ENCODE measurements around the gene ZBTB7B. TPM values are rescaled to one million over a fixed set of nuclear protein-coding genes. Genes with fewer than 3 reads are reported as not detected.

ZBTB7B gene
- total RNA-seq, 1 donor from 2014 or later = 83.1 TPM

GRCh38 chr1:154969860-154970452, 32.6 kb upstream of the ZBTB7B start:
- TF ChIP-seq CTCF (IDR thresholded peaks at IDR 0.05) = no peak
- peaks cover 22 to 35% of the 10 kb centered on the region in 2 donors for H3K4me1 ChIP-seq
- no peak for DNase-seq (ENCODE audit: low spot score in 2 of 2)
- H3K27ac ChIP-seq = peak overlapping the region; percentile 95 to 99
- peaks cover 30 to 39% of the 10 kb centered on the region in 2 donors for H3K36me3 ChIP-seq
- H3K27me3 ChIP-seq = no peaks in the 10 kb centered on the region
- intact Hi-C loops (cut with DNase I) = loop anchor here (1.0 to 2.0 kb wide), 2 partner anchors 8 to 13 kb away; partner anchors contain the start of gene PBXIP1
- H3K4me3 ChIP-seq = peak overlapping the region; percentile 61 to 82
- H3K9me3 ChIP-seq = no peaks in the 10 kb centered on the region

- H3K27me3 ChIP-seq = no peaks in the 10 kb centered on the region
- peak within 1 kb of the TSS; percentile 61 to 82 for H3K4me3 ChIP-seq
- H3K9me3 ChIP-seq = no peaks in the 10 kb centered on the region
- H3K27ac ChIP-seq = peak within 1 kb of the TSS; percentile 95 to 99
- DNase-seq (ENCODE audit: low spot score in 2 of 2) = peak; percentile 80 to 97
- TF ChIP-seq CTCF (IDR thresholded peaks at IDR 0.05) = no peak
- intact Hi-C loops (cut with DNase I) = loop anchor here (1.0 to 2.0 kb wide), 2 partner anchors 8 to 14 kb away; partner anchors contain the start of gene PBXIP1
- peaks cover 22 to 35% of the 10 kb centered on the region in 2 donors for H3K4me1 ChIP-seq
- H3K36me3 ChIP-seq = peaks cover 23 to 30% of the 10 kb centered on the region in 2 donors
These were observed 31.8 kb upstream of the ZBTB7B start, which contains the start of gene SHC1 for GRCh38 chr1:154970631-154971340. Gene SHC1, minus strand, starts transcription at chr1:154970747. Its CDS starts 221 bp downstream, at chr1:154970526.

- intact Hi-C loops (cut with DNase I) = loop anchor here (2.0 kb wide), 1 partner anchor 15 kb away; the partner anchor contains the start of gene PBXIP1
- Histone ChIP-seq H3K4me1 (peaks cover 22 to 35% of the 10 kb centered on the region in 2 donors), H3K4me3 (peak overlapping the region; percentile 61 to 82), H3K27ac (peak overlapping the region; percentile 95 to 99), H3K9me3 (no peaks in the 10 kb centered on the region), H3K27me3 (no peaks in the 10 kb centered on the region), H3K36me3 (peaks cover 17 to 23% of the 10 kb centered on the region in 2 donors)
- TF ChIP-seq CTCF (IDR thresholded peaks at IDR 0.05) = no peak
- peak in 1 of 2 donors; percentile 87 for DNase-seq (ENCODE audit: low spot score in 2 of 2)
These were observed 31.1 kb upstream of the ZBTB7B start for GRCh38 chr1:154971341-154971998.

GRCh38 chr1:154972213-154972516, 30.4 kb upstream of the ZBTB7B start:
- Histone ChIP-seq H3K27ac (peak overlapping the region; percentile 95 to 99), H3K36me3 (peaks cover 12 to 16% of the 10 kb centered on the region in 2 donors), H3K4me1 (peaks cover 22 to 35% of the 10 kb centered on the region in 2 donors), H3K4me3 (peak overlapping the region; percentile 61 to 82), H3K27me3 (no peaks in the 10 kb centered on the region), H3K9me3 (no peaks in the 10 kb centered on the region)
- no peak for TF ChIP-seq CTCF (IDR thresholded peaks at IDR 0.05)
- no peak for DNase-seq (ENCODE audit: low spot score in 2 of 2)
- intact Hi-C loops (cut with DNase I) = loop anchor here (1.0 kb wide), 1 partner anchor 35 kb away; no protein-coding TSS in a partner anchor

- no peaks in the 10 kb centered on the region for H3K9me3 ChIP-seq
- peaks cover 22 to 35% of the 10 kb centered on the region in 2 donors for H3K4me1 ChIP-seq
- peak overlapping the region; percentile 95 to 99 for H3K27ac ChIP-seq
- H3K4me3 ChIP-seq = peak overlapping the region; percentile 61 to 82
- no peaks in the 10 kb centered on the region for H3K27me3 ChIP-seq
- DNase-seq (ENCODE audit: low spot score in 2 of 2) = peak; percentile 48 to 95
- peaks cover 6 to 11% of the 10 kb centered on the region in 2 donors for H3K36me3 ChIP-seq
- no peak for TF ChIP-seq CTCF (IDR thresholded peaks at IDR 0.05)
- intact Hi-C loops (cut with DNase I) = loop anchor here (1.0 kb wide), 1 partner anchor 35 kb away; no protein-coding TSS in a partner anchor
These were observed 29.9 kb upstream of the ZBTB7B start for GRCh38 chr1:154972517-154973343.
